NCI-H2196 treated with DMSO at 0.1 percent for 48 hours (cell line): Measurements from ENCODE around the gene G0S2.
A peak's percentile ranks its signal among the peaks of the same experiment; 100 is the strongest.

Source experiments
- DNase-seq: peaks from one replicate; lab custom pipeline; 2025; ENCODE audit not compliant: unreplicated experiment; lab: John Stamatoyannopoulos, UW

The G0S2 gene

GRCh38 chr1:209674957-209675564 is at the start of gene G0S2:
Gene G0S2, plus strand, starts transcription at chr1:209675412. Its CDS starts 273 bp downstream, at chr1:209675685.
- DNase-seq = no peak

GRCh38 chr1:209625791-209626285 is 49.4 kb upstream of the G0S2 start:
- no peak for DNase-seq

GRCh38 chr1:209626346-209627026 is 48.7 kb upstream of the G0S2 start:
- DNase-seq = no peak

- no peak for DNase-seq
Observed at GRCh38 chr1:209627027-209627731, 48.0 kb upstream of the G0S2 start.

GRCh38 chr1:209627732-209628196 is 47.4 kb upstream of the G0S2 start:
- peak; percentile 24 for DNase-seq

- no peak for DNase-seq
Observed at GRCh38 chr1:209628618-209629299, 46.5 kb upstream of the G0S2 start.

GRCh38 chr1:209629621-209630382 is 45.4 kb upstream of the G0S2 start:
- no peak for DNase-seq

- no peak for DNase-seq
Observed at GRCh38 chr1:209630383-209631225, 44.6 kb upstream of the G0S2 start.

GRCh38 chr1:209633335-209633997 is 41.7 kb upstream of the G0S2 start:
- DNase-seq = no peak

GRCh38 chr1:209634005-209634737 is 41.0 kb upstream of the G0S2 start:
- no peak for DNase-seq

GRCh38 chr1:209635850-209636249 is 39.4 kb upstream of the G0S2 start:
- DNase-seq = no peak

- no peak for DNase-seq
Observed at GRCh38 chr1:209641832-209642172, 33.4 kb upstream of the G0S2 start.

- no peak for DNase-seq
Observed at GRCh38 chr1:209642816-209643215, 32.4 kb upstream of the G0S2 start.

GRCh38 chr1:209643285-209644020 is 31.8 kb upstream of the G0S2 start:
- DNase-seq = no peak

GRCh38 chr1:209645574-209646452 is 29.4 kb upstream of the G0S2 start:
- no peak for DNase-seq

GRCh38 chr1:209646558-209646957 is 28.7 kb upstream of the G0S2 start:
- DNase-seq = no peak

GRCh38 chr1:209647156-209647555 is 28.1 kb upstream of the G0S2 start:
- DNase-seq = no peak
